GM03348 (cell line): Measurements from ENCODE around the gene GPR27.

Experiments used
- DNase-seq: peaks from one replicate; pipeline ENCODE4 v3.0.0; 2012; ENCODE audit warnings: low spot score

GPR27 gene

GRCh38 chr3:71786551-71786950 is 32.9 kb downstream of the GPR27 start:
- no peak for DNase-seq

GRCh38 chr3:71787851-71788405 is 34.3 kb downstream of the GPR27 start:
- DNase-seq, result no peak

- DNase-seq, result no peak
Observed at GRCh38 chr3:71789922-71790321, 36.3 kb downstream of the GPR27 start.

GRCh38 chr3:71791634-71792033 is 38.0 kb downstream of the GPR27 start:
- no peak for DNase-seq

- DNase-seq, result no peak
Observed at GRCh38 chr3:71796290-71796689, 42.6 kb downstream of the GPR27 start.

- no peak for DNase-seq
Observed at GRCh38 chr3:71797455-71797854, 43.8 kb downstream of the GPR27 start.

GRCh38 chr3:71800023-71800422 is 46.4 kb downstream of the GPR27 start:
- DNase-seq, result no peak

GRCh38 chr3:71801986-71802385 is 48.3 kb downstream of the GPR27 start:
- DNase-seq, result no peak

- DNase-seq, result no peak
Observed at GRCh38 chr3:71803248-71803647, 49.6 kb downstream of the GPR27 start.

GRCh38 chr3:71805199-71805598 is 51.5 kb downstream of the GPR27 start:
- DNase-seq, result no peak

- DNase-seq, result no peak
Observed at GRCh38 chr3:71805691-71806090, 52.0 kb downstream of the GPR27 start.
